Sigmoid colon (tissue), 7 donors: ENCODE measurements around the gene GEMIN4. TPM values are rescaled to one million over a fixed set of nuclear protein-coding genes. Genes with fewer than 3 reads are reported as not detected.

ENCODE experiments used
- DNase-seq: peaks from one replicate; pipeline ENCODE4 v3.0.0-alpha.2; 2019
- H3K27ac ChIP-seq, 4 donors: fragments of 200-600 bp; sonication (generic); one replicate each; pipeline ENCODE4 v1.5.1; 2016 to 2019; ENCODE audit warnings: mild to moderate bottlenecking in 1 of 4
- H3K27me3 ChIP-seq, 3 donors: fragments of 200-600 bp; sonication (generic); one replicate each; pipeline ENCODE4 v1.5.1; 2019; ENCODE audit warnings: mild to moderate bottlenecking in 1 of 3
- H3K36me3 ChIP-seq, 4 donors: fragments of 200-600 bp; sonication (generic); one replicate each; pipeline ENCODE4 v1.5.1; 2016 to 2019
- H3K4me1 ChIP-seq, 4 donors: fragments of 200-600 bp; sonication (generic); one replicate each; pipeline ENCODE4 v1.5.1; 2017 to 2019
- H3K4me3 ChIP-seq, 4 donors: fragments of 200-600 bp; sonication (generic); one replicate each; pipeline ENCODE4 v1.5.1; 2017 to 2019; ENCODE audit warnings: mild to moderate bottlenecking in 2 of 4, moderate library complexity in 1 of 4
- H3K9me3 ChIP-seq, 4 donors: fragments of 200-600 bp in 3 of 4; sonication (generic) in 3 of 4; one replicate each; pipeline versions ENCODE4 v1.5.1 to v1.6.1; 2013 to 2019
- EP300 ChIP-seq, 4 donors: sonication (generic); formaldehyde crosslinking; IDR thresholded peaks; one replicate each; pipeline ENCODE4 v1.6.1; 2017; ENCODE audit warnings: antibody characterized with exemption in 4 of 4
- POLR2A ChIP-seq, 2 donors: fragments of 450-650 bp; IDR thresholded peaks; one replicate each; pipeline ENCODE4 v1.6.1; 2016; ENCODE audit warnings: antibody characterized with exemption in 2 of 2, mild to moderate bottlenecking in 2 of 2, moderate library complexity in 2 of 2
- POLR2AphosphoS5 ChIP-seq, 4 donors: sonication (generic); formaldehyde crosslinking; IDR thresholded peaks; one replicate each; pipeline ENCODE4 v1.6.1; 2017; ENCODE audit warnings: antibody characterized with exemption in 4 of 4
- whole genome bisulfite sequencing, 2 donors: extraction: QIAGEN DNeasy Blood & Tissue Kit; methylation state at CpG; one replicate each; pipeline ENCODE4 v1.1.7; 2013; 5-methylcytosine and 5-hydroxymethylcytosine counted together
- intact Hi-C: fragments of 100-400 bp; cut with DNase I; formaldehyde crosslinking; loops from one replicate; pipeline ENCODE4 v1.15.1; 2023
- polyA plus RNA-seq, 3 donors: library from polyadenylated mRNA; stranded (reverse); fragments of 200-250 nt; gene quantifications; one replicate each; pipeline ENCODE4 v1.2.3, GENCODE V29; 2013
- total RNA-seq, 4 donors: library from RNA; depleted of rRNA; stranded (reverse); fragments of >200 nt; gene quantifications; one replicate each; pipeline ENCODE4 v1.1.0, GENCODE V29; 2016
- TF ChIP-seq, protein P1 (sequence below), 4 experiments: fragments of 450-650 bp in 3 of 4; fragments of 200-600 bp in 1 of 4; IDR thresholded peaks; one replicate each; pipeline ENCODE4 v1.5.1; 2016 to 2019; ENCODE audit warnings: antibody characterized with exemption in 4 of 4, mild to moderate bottlenecking in 3 of 4, moderate library complexity in 2 of 4
- donor health status: healthy with polysubstance abuse.
- donor health status: Bipolar disorder and iron deficiency.
- donor health status: healthy.

Gene GEMIN4
- total and polyA plus RNA-seq, 7 donors, result 3.0 to 19.4 (median 14.0) TPM

DNA sequence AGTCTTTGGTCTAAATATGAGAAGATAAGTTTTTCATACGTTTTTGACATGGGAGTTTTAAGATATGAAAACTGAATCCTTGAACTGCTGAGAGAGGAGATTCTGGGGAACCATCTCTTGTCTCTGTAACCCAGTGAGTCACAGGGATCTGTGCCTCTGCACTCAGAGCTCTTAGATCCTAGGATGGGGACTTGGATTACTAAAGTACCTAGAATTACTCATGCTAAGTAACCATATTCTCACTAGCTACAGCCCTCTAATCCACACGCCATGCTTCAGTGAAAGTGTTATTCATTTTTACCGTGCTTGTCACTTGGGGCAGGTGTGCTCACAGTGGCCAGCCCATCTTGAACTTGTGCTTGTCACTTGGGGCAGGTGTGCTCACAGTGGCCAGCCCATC lies 32.1 kb upstream of the GEMIN4 start:
- DNase-seq, result no peak
- Histone ChIP-seq H3K9me3 (no peaks in the 10 kb centered on the region), H3K4me3 (no peak overlapping the region), H3K36me3 (peaks cover 6 to 37% (median 10%) of the 10 kb centered on the region in 4 donors), H3K27me3 (no peaks in the 10 kb centered on the region), H3K4me1 (peaks cover 0 to 29% (median 27%) of the 10 kb centered on the region in 4 donors), H3K27ac (no peak overlapping the region)
- TF ChIP-seq POLR2A (IDR thresholded peaks at IDR 0.05), result no peak
- no peak for TF ChIP-seq POLR2AphosphoS5 (IDR thresholded peaks at IDR 0.05)
- TF ChIP-seq, protein P1, sequence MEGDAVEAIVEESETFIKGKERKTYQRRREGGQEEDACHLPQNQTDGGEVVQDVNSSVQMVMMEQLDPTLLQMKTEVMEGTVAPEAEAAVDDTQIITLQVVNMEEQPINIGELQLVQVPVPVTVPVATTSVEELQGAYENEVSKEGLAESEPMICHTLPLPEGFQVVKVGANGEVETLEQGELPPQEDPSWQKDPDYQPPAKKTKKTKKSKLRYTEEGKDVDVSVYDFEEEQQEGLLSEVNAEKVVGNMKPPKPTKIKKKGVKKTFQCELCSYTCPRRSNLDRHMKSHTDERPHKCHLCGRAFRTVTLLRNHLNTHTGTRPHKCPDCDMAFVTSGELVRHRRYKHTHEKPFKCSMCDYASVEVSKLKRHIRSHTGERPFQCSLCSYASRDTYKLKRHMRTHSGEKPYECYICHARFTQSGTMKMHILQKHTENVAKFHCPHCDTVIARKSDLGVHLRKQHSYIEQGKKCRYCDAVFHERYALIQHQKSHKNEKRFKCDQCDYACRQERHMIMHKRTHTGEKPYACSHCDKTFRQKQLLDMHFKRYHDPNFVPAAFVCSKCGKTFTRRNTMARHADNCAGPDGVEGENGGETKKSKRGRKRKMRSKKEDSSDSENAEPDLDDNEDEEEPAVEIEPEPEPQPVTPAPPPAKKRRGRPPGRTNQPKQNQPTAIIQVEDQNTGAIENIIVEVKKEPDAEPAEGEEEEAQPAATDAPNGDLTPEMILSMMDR (IDR thresholded peaks at IDR 0.05), result no peak
- TF ChIP-seq EP300 (IDR thresholded peaks at IDR 0.05), result no peak
- intact Hi-C loops, result loop anchor here (5.0 kb wide), 1 partner anchor 213 kb away; the partner anchor contains the start of gene TIMM22
- 78% methylated on average over 3 of the region's 3 CpGs for WGBS, 2 donors

DNA sequence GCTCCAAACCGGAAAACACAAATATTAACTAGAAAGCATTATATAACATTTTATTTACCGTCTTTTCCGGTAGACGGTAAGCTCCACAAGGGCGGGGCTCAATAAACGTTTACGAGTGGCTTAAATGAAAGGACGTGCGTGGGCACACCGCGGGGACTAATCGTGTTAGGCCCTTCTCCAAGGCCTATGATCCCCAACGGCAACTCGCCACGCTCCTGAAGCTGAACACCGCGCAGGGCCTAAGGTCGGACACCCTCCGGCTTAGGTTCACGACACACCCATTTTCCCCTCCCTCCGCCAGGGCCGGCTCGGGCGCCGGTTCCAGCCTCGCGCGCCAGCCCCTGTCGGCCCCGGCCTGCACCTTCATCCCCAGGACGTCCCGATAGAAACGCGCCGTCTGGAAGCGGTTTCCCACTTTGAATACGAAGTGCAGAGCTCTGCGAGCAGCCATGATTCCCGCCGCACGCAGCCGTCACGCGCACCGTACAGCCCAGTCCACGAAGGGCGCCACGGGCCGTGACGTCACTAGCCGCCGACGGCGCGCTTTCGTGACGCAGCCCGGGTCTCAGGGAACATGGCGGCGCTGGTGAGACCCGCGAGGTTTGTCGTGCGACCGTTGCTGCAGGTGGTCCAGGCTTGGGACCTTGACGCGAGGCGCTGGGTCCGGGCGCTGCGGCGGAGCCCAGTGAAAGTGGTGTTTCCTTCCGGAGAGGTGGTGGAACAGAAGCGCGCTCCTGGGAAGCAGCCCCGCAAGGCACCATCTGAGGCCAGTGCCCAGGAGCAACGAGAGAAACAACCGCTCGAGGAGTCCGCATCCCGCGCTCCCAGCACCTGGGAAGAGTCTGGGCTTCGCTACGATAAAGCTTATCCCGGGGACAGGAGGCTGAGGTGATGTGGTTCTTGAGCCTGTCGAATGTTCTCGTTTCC lies 30.0 kb upstream of the GEMIN4 start, which contains the start of the genes GLOD4 and MRM3:
GLOD4 (minus strand) TSS at position 476 of the 927 bp plus-strand sequence; CDS start at position 451, 25 bp downstream.
MRM3 (plus strand) TSS at position 549 of the 927 bp plus-strand sequence; CDS start at position 575, 26 bp downstream.
- peak in 2 of 4 donors; percentile 44 to 74 for TF ChIP-seq EP300 (IDR thresholded peaks at IDR 0.05)
- peak; percentile 94 to 96 (median 96) for TF ChIP-seq POLR2AphosphoS5 (IDR thresholded peaks at IDR 0.05)
- TF ChIP-seq POLR2A (IDR thresholded peaks at IDR 0.05), result peak; percentile 67 to 71
- TF ChIP-seq, protein P1 (IDR thresholded peaks at IDR 0.05), result no peak
- intact Hi-C loops, result loop anchor here (5.0 kb wide), 1 partner anchor 215 kb away; the partner anchor contains the start of gene TIMM22
- WGBS, 2 donors, result 0% methylated on average over 87 of the region's 87 CpGs
- Histone ChIP-seq H3K27ac (peak within 1 kb of the TSS; percentile 80 to 87 (median 86)), H3K4me1 (peaks cover 0 to 29% (median 27%) of the 10 kb centered on the region in 4 donors), H3K9me3 (no peaks in the 10 kb centered on the region), H3K36me3 (peaks cover 0 to 34% (median 12%) of the 10 kb centered on the region in 4 donors), H3K4me3 (peak within 1 kb of the TSS; percentile 65 to 91 (median 82)), H3K27me3 (no peaks in the 10 kb centered on the region)
- DNase-seq, result peak; percentile 96

DNA sequence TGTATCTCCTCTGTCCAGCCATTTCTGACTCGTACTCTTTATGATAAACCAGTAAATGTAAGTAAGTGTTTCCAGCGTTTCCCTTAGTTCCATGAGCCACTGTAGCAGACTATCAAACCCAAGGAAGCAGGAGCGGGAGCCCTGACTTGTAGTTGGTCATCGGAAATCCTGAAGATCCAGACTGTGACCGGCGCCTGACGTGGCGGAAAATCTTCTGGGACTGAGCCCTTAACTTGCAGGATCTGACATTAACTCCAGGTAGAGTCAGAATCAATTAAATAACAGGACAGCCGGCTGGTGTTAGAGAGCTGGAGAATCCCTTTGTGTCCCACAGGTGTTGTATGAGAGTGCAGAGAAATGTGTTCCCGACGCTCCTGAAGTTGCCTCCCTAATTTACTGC lies 26.0 kb upstream of the GEMIN4 start:
- H3K27ac ChIP-seq, result no peak overlapping the region
- H3K9me3 ChIP-seq, result no peaks in the 10 kb centered on the region
- peaks cover 0 to 58% (median 35%) of the 10 kb centered on the region in 4 donors for H3K36me3 ChIP-seq
- no peak overlapping the region for H3K4me3 ChIP-seq
- no peaks in the 10 kb centered on the region for H3K27me3 ChIP-seq
- H3K4me1 ChIP-seq, result peaks cover 0 to 15% (median 12%) of the 10 kb centered on the region in 4 donors
- no peak for TF ChIP-seq POLR2A (IDR thresholded peaks at IDR 0.05)
- TF ChIP-seq POLR2AphosphoS5 (IDR thresholded peaks at IDR 0.05), result no peak
- no peak for TF ChIP-seq EP300 (IDR thresholded peaks at IDR 0.05)
- TF ChIP-seq, protein P1 (IDR thresholded peaks at IDR 0.05), result no peak
- 93 to 95% methylated on average over 11 of the region's 11 CpGs for WGBS, 2 donors
- intact Hi-C loops, result no loop called here
- peak; percentile 24 for DNase-seq

DNA sequence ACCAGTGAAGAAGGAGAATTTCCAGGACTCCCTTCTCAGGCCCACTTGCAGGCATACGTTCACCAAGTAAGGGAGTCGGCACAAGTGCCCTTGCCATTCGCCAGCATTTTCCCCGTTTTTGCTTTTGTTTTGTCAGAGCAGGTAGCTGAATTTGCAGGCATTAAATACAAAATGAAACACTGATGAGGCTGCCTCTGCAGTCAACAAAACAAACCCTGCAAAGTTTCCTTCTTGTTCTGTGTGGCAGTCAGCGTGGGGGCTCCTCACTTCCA lies 22.2 kb upstream of the GEMIN4 start:
- no peak for TF ChIP-seq EP300 (IDR thresholded peaks at IDR 0.05)
- no peak for TF ChIP-seq POLR2A (IDR thresholded peaks at IDR 0.05)
- TF ChIP-seq, protein P1 (IDR thresholded peaks at IDR 0.05), result no peak
- TF ChIP-seq POLR2AphosphoS5 (IDR thresholded peaks at IDR 0.05), result no peak
- Histone ChIP-seq H3K27ac (no peak overlapping the region), H3K4me3 (no peak overlapping the region), H3K36me3 (peaks cover 10 to 91% (median 59%) of the 10 kb centered on the region in 4 donors), H3K27me3 (no peaks in the 10 kb centered on the region), H3K9me3 (no peaks in the 10 kb centered on the region), H3K4me1 (no peaks in the 10 kb centered on the region)
- DNase-seq, result peak; percentile 33
- intact Hi-C loops, result no loop called here
- WGBS, 2 donors, result 92 to 93% methylated on average over 5 of the region's 5 CpGs
